WERI-Rb-1 (cell line): ENCODE measurements around the gene GPR34.
"Not testable (repeated sequence)": the region's sequence is repeated elsewhere in the genome, so short reads cannot be mapped to it uniquely, and the experiment has no call there.

ENCODE experiments used
- DNase-seq: peaks from one replicate; pipeline ENCODE4 v3.0.0-alpha.2; 2020
- H3K27ac ChIP-seq: fragments of 250-450 bp; sonication (Bioruptor Pico); 2 replicates; pipeline ENCODE4 v1.5.1; 2020; ENCODE audit warnings: mild to moderate bottlenecking, moderate library complexity
- H3K27me3 ChIP-seq: fragments of 250-450 bp; sonication (Bioruptor Pico); 2 replicates; pipeline ENCODE4 v1.5.1; 2021; ENCODE audit warnings: mild to moderate bottlenecking, low read depth, moderate library complexity; ENCODE audit not compliant: insufficient read depth, severe bottlenecking
- H3K36me3 ChIP-seq: fragments of 250-450 bp; sonication (Bioruptor Pico); 2 replicates; pipeline ENCODE4 v1.5.1; 2020; ENCODE audit warnings: mild to moderate bottlenecking, moderate library complexity
- H3K4me3 ChIP-seq: 2 replicates; pipeline ENCODE4 v1.5.1; 2011; ENCODE audit warnings: low read depth, mild to moderate bottlenecking, control low read depth, low read length
- H3K9me3 ChIP-seq: fragments of 250-450 bp; sonication (Bioruptor Pico); 2 replicates; pipeline ENCODE4 v1.5.1; 2021; ENCODE audit warnings: mild to moderate bottlenecking, moderate library complexity; ENCODE audit not compliant: severe bottlenecking
- TF ChIP-seq, protein P1 (sequence below): IDR thresholded peaks from 2 replicates; pipeline ENCODE4 v1.5.1; 2011; ENCODE audit warnings: low read depth, mild to moderate bottlenecking, control low read depth, inconsistent platforms, low read length

The GPR34 gene, protein sequence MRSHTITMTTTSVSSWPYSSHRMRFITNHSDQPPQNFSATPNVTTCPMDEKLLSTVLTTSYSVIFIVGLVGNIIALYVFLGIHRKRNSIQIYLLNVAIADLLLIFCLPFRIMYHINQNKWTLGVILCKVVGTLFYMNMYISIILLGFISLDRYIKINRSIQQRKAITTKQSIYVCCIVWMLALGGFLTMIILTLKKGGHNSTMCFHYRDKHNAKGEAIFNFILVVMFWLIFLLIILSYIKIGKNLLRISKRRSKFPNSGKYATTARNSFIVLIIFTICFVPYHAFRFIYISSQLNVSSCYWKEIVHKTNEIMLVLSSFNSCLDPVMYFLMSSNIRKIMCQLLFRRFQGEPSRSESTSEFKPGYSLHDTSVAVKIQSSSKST

DNA sequence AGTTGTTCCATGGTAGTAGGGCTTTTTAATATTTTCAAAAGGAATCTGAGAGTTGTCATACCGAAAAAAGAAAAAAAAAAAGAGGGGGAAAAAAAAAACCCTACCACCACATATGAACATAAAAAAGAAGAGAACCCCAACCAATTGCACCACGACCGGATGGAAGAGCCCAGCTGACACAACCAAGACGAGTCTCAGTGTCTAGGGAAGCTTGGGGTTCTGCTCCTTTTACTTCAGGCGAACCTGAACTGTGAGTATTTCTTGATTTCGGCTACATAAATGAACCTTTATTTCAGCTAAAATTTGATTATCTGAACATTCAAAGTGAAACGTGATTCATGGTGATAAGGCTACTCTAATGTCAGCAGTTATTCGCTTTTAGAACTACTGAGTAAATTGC lies at the start of gene GPR34:
Gene GPR34 (plus strand): TSS at position 139 of the 400 bp plus-strand sequence. CDS start 6,661 bp downstream, outside the sequence.
- TF ChIP-seq, protein P1, sequence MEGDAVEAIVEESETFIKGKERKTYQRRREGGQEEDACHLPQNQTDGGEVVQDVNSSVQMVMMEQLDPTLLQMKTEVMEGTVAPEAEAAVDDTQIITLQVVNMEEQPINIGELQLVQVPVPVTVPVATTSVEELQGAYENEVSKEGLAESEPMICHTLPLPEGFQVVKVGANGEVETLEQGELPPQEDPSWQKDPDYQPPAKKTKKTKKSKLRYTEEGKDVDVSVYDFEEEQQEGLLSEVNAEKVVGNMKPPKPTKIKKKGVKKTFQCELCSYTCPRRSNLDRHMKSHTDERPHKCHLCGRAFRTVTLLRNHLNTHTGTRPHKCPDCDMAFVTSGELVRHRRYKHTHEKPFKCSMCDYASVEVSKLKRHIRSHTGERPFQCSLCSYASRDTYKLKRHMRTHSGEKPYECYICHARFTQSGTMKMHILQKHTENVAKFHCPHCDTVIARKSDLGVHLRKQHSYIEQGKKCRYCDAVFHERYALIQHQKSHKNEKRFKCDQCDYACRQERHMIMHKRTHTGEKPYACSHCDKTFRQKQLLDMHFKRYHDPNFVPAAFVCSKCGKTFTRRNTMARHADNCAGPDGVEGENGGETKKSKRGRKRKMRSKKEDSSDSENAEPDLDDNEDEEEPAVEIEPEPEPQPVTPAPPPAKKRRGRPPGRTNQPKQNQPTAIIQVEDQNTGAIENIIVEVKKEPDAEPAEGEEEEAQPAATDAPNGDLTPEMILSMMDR = no peak
- DNase-seq = no peak

DNA sequence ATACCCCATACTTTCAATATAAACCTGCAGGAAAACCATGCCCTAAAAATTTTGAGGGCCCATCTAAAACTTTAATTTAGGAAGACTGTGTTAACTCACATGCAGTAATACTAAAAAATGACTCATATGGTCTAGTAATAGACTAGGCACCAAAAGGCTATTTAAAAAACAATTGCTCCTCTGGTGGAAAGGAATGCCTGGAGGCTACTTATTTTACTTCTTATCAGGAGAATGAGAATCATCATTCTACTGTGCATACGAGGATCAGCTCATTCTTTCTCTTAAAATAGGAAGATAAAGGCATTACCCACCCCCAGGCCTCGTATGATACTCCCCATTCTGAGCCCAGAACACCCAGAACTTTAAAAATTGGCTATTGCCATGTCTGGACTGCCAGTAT lies 42.6 kb upstream of the GPR34 start:
- DNase-seq, H3K27me3 ChIP-seq, H3K36me3 ChIP-seq, H3K27ac ChIP-seq, H3K9me3 ChIP-seq, H3K4me3 ChIP-seq: not testable (repeated sequence)

More for the DNA sequence above, at the start of gene GPR34:
- H3K36me3 ChIP-seq = no peaks in the 10 kb centered on the region
- H3K9me3 ChIP-seq = no peaks in the 10 kb centered on the region
- no peak within 1 kb of the TSS for H3K27ac ChIP-seq
- H3K27me3 ChIP-seq = peaks cover 7% of the 10 kb centered on the region
- H3K4me3 ChIP-seq = no peak within 1 kb of the TSS

DNA sequence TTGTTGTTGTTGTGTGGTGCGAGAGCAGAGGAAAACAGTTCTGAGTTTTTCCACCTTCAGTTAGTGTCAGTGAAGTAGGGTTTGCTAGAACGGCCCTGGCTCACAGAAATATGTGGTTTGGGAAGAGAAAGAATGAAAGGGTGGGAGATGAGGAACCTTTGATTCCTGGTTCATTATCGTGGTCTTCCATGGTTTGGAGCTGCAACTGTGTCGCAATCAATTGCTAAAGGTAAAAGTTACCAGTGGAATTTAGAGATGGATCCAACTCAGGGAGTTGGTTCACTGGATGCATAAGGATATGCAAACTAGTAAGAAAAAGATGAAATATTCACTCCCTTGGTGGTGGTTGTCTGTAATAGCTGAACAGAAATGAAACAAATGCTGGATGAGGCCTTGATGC lies 35.6 kb upstream of the GPR34 start:
- peaks cover 6% of the 10 kb centered on the region for H3K27me3 ChIP-seq
- TF ChIP-seq, protein P1 = no peak
- no peak overlapping the region for H3K4me3 ChIP-seq
- no peaks in the 10 kb centered on the region for H3K9me3 ChIP-seq
- no peak overlapping the region for H3K27ac ChIP-seq
- DNase-seq = no peak
- H3K36me3 ChIP-seq = no peaks in the 10 kb centered on the region

DNA sequence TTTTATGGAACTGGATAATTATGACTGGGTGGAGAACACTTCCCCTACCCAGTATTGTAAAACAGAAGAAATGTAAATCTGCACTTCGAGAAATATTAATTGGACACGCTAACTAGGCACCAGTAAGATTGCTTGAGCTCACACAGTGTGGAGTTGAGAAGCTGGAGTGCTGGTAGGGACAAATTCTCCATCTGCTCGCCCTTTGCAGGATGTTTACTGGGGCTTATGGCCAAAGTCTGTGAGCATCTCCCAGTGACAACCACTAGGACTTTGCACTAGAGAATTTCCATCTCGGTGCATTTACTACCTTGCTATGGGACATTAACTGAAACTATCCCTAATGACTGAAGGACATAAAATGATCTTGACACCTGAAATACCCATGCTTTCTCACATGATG lies 33.7 kb upstream of the GPR34 start:
- Histone ChIP-seq H3K9me3 (no peaks in the 10 kb centered on the region), H3K27me3 (peaks cover 6% of the 10 kb centered on the region), H3K27ac (no peak overlapping the region), H3K4me3 (no peak overlapping the region), H3K36me3 (no peaks in the 10 kb centered on the region)
- TF ChIP-seq, protein P1 = no peak
- no peak for DNase-seq

DNA sequence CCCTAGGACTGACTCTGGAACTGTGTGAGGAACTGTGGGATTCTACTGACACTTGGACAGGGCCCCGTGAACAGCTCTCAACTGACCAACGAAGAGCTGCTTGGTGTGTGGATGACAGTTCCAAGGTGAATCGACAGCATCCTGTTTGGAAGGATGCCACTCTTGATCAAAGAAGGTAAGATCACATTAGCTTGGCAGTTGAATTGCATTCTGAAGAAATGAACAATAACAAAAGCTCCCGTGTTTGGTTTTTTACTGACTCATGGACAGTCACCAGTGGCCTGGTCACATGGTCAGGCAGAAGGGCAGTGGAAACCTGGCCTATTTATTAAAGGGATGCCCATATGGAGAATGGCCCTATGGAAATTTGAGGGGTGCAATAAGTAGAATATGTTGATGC lies 33.1 kb upstream of the GPR34 start:
- H3K9me3 ChIP-seq = no peaks in the 10 kb centered on the region
- no peak overlapping the region for H3K4me3 ChIP-seq
- peaks cover 6% of the 10 kb centered on the region for H3K27me3 ChIP-seq
- no peaks in the 10 kb centered on the region for H3K36me3 ChIP-seq
- TF ChIP-seq, protein P1 = no peak
- H3K27ac ChIP-seq = no peak overlapping the region
- DNase-seq = no peak

DNA sequence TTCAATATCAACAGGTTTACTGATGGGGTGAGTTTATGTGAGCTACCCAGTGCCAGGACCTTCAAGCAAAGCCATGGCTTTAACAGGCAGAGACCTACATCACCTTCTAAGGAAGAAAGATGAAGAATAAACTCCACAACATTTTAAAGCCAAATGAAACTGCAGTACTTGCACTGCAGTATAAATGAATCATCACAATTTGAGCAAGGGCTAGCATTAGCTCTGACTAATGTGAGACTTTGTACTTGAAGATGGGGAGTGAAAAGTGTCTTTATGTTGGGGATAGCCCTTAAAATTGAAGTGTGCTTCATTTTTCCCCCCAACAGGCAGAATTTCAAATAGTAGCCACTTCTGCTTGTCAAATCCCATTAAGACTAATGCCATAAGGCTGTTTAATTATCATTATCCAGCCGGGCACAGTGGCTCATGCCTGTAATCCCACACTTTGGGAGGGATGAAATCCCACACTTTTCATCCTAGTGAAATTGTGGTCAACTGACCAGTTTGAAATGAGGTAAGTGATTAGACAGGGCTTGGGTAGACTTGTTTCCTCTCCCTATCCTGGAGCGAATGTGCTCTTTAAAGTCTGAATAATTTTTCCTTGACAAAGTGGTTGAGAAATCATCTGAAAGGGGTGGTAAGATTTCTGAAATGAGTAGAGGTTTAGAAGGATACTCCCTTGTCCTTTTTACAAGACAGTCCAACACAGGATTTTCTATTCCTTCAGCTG lies 27.2 kb upstream of the GPR34 start:
- H3K4me3 ChIP-seq = no peak overlapping the region
- DNase-seq = peak; percentile 26
- no peaks in the 10 kb centered on the region; the same call in 1 of the 2 replicates for H3K36me3 ChIP-seq
- TF ChIP-seq, protein P1 = no peak
- H3K9me3 ChIP-seq = no peaks in the 10 kb centered on the region
- H3K27ac ChIP-seq = no peak overlapping the region
- peaks cover 4% of the 10 kb centered on the region for H3K27me3 ChIP-seq
